SK-N-SH (cell line): ENCODE measurements around the gene CACNA1H.

Experiments
- CHD2 ChIP-seq: fragments of 150-350 bp; IDR thresholded peaks from 2 replicates; pipeline ENCODE4 v1.6.1; 2018; ENCODE audit warnings: low read length; ENCODE audit not compliant: partially characterized antibody
- EP300 ChIP-seq, 2 experiments: IDR thresholded peaks; 2 replicates each; pipeline versions ENCODE4 v1.4.0 to v1.6.1; 2012; ENCODE audit warnings: borderline replicate concordance in 1 of 2, low read depth in 1 of 2, low read length in 1 of 2
- GABPA ChIP-seq: IDR thresholded peaks from 2 replicates; pipeline ENCODE4 v1.4.0; 2012; ENCODE audit warnings: low read depth, mild to moderate bottlenecking
- POLR2AphosphoS5 ChIP-seq: IDR thresholded peaks from 2 replicates; pipeline ENCODE4 v1.6.1; 2012; ENCODE audit warnings: low read depth, low read length
- REST ChIP-seq: IDR thresholded peaks from 2 replicates; pipeline ENCODE4 v1.6.1; 2012; ENCODE audit warnings: mild to moderate bottlenecking, low read depth, low read length, moderate library complexity
- RFX5 ChIP-seq: IDR thresholded peaks from 2 replicates; pipeline ENCODE4 v1.6.1; 2012; ENCODE audit warnings: mild to moderate bottlenecking, improper control_type of control experiment, low read length
- TAF1 ChIP-seq: IDR thresholded peaks from 2 replicates; pipeline ENCODE4 v1.6.1; 2012; ENCODE audit warnings: low read depth, mild to moderate bottlenecking, low read length, moderate library complexity, borderline replicate concordance
- USF1 ChIP-seq: IDR thresholded peaks from 2 replicates; pipeline ENCODE4 v1.4.0; 2012; ENCODE audit warnings: low read depth, borderline replicate concordance
- USF2 ChIP-seq: fragments of 150-350 bp; IDR thresholded peaks from 2 replicates; pipeline ENCODE4 v1.6.1; 2017; ENCODE audit warnings: antibody characterized with exemption, low read length, low read depth, borderline replicate concordance
- TF ChIP-seq, protein P1 (sequence below): IDR thresholded peaks from 2 replicates; pipeline ENCODE4 v1.4.0; 2012; ENCODE audit warnings: low read depth, borderline replicate concordance
- TF ChIP-seq, protein P2 (sequence below): fragments of 200-600 bp; sonication (generic); IDR thresholded peaks from 2 replicates; pipeline ENCODE4 v1.6.1; 2017; ENCODE audit warnings: antibody characterized with exemption, mild to moderate bottlenecking, moderate library complexity
- TF ChIP-seq, protein P3 (sequence below): IDR thresholded peaks from 2 replicates; pipeline ENCODE4; 2012

GRCh38 chr16:1176280-1176897 is 23.5 kb downstream of the CACNA1H start:
- TF ChIP-seq POLR2AphosphoS5 (no peak), GABPA (no peak), EP300 (IDR thresholded peaks at IDR 0.05; ENCODE audit: borderline replicate concordance in 1 of 2, low read depth in 1 of 2, low read length in 1 of 2) (no peak), USF1 (no peak), RFX5 (no peak), USF2 (no peak), REST (no peak), CHD2 (no peak), TAF1 (no peak)
- TF ChIP-seq, protein P1, sequence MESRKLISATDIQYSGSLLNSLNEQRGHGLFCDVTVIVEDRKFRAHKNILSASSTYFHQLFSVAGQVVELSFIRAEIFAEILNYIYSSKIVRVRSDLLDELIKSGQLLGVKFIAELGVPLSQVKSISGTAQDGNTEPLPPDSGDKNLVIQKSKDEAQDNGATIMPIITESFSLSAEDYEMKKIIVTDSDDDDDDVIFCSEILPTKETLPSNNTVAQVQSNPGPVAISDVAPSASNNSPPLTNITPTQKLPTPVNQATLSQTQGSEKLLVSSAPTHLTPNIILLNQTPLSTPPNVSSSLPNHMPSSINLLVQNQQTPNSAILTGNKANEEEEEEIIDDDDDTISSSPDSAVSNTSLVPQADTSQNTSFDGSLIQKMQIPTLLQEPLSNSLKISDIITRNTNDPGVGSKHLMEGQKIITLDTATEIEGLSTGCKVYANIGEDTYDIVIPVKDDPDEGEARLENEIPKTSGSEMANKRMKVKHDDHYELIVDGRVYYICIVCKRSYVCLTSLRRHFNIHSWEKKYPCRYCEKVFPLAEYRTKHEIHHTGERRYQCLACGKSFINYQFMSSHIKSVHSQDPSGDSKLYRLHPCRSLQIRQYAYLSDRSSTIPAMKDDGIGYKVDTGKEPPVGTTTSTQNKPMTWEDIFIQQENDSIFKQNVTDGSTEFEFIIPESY: no peak
- TF ChIP-seq, protein P2, sequence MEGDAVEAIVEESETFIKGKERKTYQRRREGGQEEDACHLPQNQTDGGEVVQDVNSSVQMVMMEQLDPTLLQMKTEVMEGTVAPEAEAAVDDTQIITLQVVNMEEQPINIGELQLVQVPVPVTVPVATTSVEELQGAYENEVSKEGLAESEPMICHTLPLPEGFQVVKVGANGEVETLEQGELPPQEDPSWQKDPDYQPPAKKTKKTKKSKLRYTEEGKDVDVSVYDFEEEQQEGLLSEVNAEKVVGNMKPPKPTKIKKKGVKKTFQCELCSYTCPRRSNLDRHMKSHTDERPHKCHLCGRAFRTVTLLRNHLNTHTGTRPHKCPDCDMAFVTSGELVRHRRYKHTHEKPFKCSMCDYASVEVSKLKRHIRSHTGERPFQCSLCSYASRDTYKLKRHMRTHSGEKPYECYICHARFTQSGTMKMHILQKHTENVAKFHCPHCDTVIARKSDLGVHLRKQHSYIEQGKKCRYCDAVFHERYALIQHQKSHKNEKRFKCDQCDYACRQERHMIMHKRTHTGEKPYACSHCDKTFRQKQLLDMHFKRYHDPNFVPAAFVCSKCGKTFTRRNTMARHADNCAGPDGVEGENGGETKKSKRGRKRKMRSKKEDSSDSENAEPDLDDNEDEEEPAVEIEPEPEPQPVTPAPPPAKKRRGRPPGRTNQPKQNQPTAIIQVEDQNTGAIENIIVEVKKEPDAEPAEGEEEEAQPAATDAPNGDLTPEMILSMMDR: no peak
- TF ChIP-seq, protein P3, sequence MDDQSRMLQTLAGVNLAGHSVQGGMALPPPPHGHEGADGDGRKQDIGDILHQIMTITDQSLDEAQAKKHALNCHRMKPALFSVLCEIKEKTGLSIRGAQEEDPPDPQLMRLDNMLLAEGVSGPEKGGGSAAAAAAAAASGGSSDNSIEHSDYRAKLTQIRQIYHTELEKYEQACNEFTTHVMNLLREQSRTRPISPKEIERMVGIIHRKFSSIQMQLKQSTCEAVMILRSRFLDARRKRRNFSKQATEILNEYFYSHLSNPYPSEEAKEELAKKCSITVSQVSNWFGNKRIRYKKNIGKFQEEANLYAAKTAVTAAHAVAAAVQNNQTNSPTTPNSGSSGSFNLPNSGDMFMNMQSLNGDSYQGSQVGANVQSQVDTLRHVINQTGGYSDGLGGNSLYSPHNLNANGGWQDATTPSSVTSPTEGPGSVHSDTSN: no peak
